GM12864 (cell line): ENCODE results near the gene GPR22.

ENCODE experiments used
- DNase-seq: peaks from one replicate; pipeline ENCODE4 v3.0.0-alpha.2; 2011; ENCODE audit warnings: low read depth
- H3K4me3 ChIP-seq: 2 replicates; pipeline ENCODE4 v1.5.1; 2011; ENCODE audit warnings: mild to moderate bottlenecking, low read depth, low read length, control low read depth
- TF ChIP-seq, protein P1 (sequence below): IDR thresholded peaks from 2 replicates; pipeline ENCODE4 v1.5.1; 2011; ENCODE audit warnings: low read depth, mild to moderate bottlenecking, moderate library complexity, low read length, control low read depth, inconsistent platforms; ENCODE audit errors: missing control alignments

The GPR22 gene

DNA sequence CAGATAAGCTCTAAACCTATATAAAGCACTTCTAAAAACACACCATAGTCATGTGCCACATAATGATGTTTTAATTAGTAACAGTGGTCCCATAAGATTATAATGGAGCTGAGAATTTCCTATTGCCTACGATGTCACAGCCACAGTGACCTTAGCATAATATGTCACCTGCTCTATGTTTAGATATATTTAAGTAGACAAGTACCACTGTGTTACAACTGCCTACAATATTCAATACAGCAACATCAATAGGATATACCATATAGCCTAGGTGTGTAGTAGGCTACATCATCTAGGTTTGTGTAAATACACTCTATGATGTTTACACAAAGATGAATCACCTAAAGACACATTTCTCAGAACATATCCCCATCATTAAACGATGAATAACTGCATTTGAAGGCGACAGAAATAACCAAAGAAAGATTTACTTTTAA lies 24.5 kb downstream of the GPR22 start:
- TF ChIP-seq, protein P1, sequence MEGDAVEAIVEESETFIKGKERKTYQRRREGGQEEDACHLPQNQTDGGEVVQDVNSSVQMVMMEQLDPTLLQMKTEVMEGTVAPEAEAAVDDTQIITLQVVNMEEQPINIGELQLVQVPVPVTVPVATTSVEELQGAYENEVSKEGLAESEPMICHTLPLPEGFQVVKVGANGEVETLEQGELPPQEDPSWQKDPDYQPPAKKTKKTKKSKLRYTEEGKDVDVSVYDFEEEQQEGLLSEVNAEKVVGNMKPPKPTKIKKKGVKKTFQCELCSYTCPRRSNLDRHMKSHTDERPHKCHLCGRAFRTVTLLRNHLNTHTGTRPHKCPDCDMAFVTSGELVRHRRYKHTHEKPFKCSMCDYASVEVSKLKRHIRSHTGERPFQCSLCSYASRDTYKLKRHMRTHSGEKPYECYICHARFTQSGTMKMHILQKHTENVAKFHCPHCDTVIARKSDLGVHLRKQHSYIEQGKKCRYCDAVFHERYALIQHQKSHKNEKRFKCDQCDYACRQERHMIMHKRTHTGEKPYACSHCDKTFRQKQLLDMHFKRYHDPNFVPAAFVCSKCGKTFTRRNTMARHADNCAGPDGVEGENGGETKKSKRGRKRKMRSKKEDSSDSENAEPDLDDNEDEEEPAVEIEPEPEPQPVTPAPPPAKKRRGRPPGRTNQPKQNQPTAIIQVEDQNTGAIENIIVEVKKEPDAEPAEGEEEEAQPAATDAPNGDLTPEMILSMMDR, result no peak
- DNase-seq, result no peak

DNA sequence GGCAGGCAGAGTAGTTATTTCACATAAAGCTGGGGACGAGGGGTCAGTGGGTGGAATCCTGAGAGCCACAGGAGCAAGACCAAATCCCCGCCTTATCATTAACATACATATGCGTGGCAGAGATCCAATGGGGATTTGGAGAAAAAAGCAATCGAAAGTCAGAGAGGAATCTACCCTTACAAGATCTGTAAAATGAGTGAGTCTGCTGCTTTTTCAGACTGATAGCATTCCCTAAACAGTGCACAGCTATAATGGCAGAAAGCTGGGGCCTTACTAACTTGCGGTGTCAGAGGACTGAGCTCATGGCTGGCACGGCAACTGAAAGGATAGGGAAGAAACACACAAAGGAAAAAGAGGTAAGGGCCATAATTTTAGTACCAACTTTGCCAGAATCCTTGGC lies 25.0 kb downstream of the GPR22 start:
- no peak overlapping the region for H3K4me3 ChIP-seq
- TF ChIP-seq, protein P1, result no peak
- DNase-seq, result no peak

More for the DNA sequence above, 24.5 kb downstream of the GPR22 start:
- no peak overlapping the region for H3K4me3 ChIP-seq

DNA sequence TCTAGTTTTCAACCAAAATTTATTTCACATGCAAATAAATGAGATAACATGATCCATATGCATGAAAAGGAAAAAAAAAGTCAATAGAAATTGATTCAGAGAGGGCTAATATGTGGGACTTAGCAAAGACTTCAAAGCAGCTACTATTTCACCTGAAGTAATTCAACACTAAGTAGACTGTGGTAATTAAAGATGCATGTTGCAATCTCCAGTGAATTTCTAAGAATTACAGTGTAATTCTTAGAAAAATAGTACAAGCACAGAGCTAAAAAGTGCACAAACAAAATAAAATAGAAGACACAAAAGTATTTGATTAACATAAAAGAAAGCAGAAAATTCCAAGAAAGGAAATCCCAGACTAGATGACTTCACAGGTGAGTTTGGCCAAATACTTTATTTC lies 25.7 kb downstream of the GPR22 start:
- TF ChIP-seq, protein P1, result no peak
- no peak overlapping the region for H3K4me3 ChIP-seq
- DNase-seq, result no peak

DNA sequence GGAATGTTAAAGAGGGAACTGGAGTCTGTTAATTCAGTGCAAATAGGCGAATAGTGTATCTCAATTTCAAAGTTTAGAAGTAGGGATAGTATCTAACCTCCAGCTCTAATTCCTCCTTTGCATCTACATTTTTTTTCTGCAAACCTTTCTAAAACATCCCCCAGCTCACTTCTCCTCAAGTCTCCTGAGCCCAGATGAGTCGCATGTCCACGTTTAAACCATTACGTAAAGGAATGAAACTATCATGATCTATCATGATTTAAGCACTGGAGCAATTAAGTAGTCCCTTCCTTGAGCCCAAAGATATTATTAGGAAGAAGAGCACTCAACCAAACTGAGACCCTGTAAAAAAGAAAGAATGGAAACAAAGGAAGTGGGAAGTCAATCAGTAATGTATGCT lies 29.9 kb downstream of the GPR22 start:
- no peak for DNase-seq
- TF ChIP-seq, protein P1, result no peak
- no peak overlapping the region for H3K4me3 ChIP-seq

DNA sequence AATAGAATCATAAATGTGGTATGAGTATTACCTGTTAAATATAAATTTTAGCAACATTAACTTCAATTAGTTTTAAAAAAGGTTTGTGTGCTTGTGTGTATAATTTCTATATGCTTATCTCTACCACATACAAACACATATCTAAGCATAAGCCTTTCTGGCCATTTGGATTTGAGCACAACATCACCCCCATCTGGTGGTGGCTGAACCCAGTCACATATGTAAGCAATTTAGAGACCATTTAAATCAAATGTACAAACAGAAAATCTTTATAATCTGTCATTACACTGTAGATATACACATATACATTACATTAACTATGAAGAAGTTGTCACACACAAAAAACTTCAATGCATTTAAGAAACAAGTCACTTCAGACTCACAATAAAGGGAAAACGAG lies 31.7 kb downstream of the GPR22 start:
- H3K4me3 ChIP-seq, result no peak overlapping the region
- TF ChIP-seq, protein P1, result peak; percentile 34
- DNase-seq, result no peak

DNA sequence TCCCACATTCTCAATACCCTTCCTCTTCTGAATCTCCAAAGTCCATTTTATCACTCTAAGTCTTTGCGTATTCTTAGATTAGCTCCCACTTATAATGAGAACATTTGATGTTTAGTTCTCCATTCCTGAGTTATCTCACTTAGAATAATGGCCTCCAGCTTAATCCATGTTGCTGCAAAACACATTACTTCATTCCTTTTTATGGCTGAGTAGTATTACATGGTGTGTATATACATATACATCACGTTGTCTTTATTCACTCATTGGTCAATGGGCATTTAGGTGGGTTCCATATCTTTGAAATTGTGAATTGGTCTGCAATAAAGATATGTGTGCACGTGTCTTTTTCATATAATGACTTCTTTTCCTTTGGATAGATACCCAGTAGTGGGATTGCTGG lies 32.3 kb downstream of the GPR22 start:
- DNase-seq, result no peak
- TF ChIP-seq, protein P1, result no peak
- H3K4me3 ChIP-seq, result no peak overlapping the region

DNA sequence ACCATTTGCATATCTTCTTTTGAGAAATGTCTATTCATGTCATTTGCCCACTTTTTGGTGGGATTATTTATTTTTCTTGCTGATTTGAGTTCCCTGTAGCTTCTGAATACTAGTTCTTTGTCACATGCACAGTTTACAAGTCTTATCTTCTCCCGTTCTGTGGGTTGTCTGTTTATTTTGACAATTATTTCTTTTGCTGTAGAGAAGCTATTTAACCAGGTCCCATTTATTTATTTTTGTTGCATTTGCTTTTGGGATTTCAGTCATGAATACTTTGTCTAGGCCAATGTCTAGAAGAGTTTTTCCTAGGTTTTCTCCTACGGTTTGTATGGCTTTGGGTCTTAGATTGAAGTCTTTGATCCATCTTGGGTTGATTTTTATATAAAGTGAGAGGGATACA lies 32.9 kb downstream of the GPR22 start:
- TF ChIP-seq, protein P1, result no peak
- H3K4me3 ChIP-seq, result no peak overlapping the region
- DNase-seq, result no peak
